Nucleus accumbens (tissue), 56 donors: Measurements from ENCODE around the gene ENPP3.

Experiments used
- DNase-seq, 56 donors: peaks; one replicate each; lab custom pipeline; 2025; lab: John Stamatoyannopoulos, UW

Gene ENPP3

GRCh38 chr6:131787766-131788712 lies 150.9 kb downstream of the ENPP3 start:
- peak in 1 of 56 donors; percentile 8 for DNase-seq

- DNase-seq: no peak
Measured at GRCh38 chr6:131789219-131789618, 152.1 kb downstream of the ENPP3 start.

GRCh38 chr6:131791476-131791875 lies 154.4 kb downstream of the ENPP3 start:
- DNase-seq: no peak

- no peak for DNase-seq
Measured at GRCh38 chr6:131792091-131792496, 155.0 kb downstream of the ENPP3 start.

GRCh38 chr6:131795366-131795765 lies 158.3 kb downstream of the ENPP3 start:
- DNase-seq: no peak
